MCF 10A (cell line): ENCODE data around the gene STK11IP. TPM values are rescaled to one million over a fixed set of nuclear protein-coding genes. Genes with fewer than 3 reads are reported as not detected.

ENCODE experiments used
- BruUV-seq: library from RNA; stranded (reverse); fragments of 400-500 nt; replicated peaks from 2 replicates; lab custom pipeline; 2021; lab: Mats Ljungman, UMichigan
- CTCF ChIA-PET: fragments of 300-600 bp; sonication (Branson Sonifier 250); formaldehyde crosslinking; extraction: SDS; loops from one replicate; lab custom pipeline; 2021; ENCODE audit warnings: antibody characterized with exemption, inconsistent platforms; lab: Yijun Ruan, JAX
- POLR2A ChIA-PET: fragments of 300-600, 350-650 bp; sonication (Branson Sonifier 250); formaldehyde crosslinking; extraction: SDS; loops from one replicate; lab custom pipeline; 2020; ENCODE audit warnings: antibody characterized with exemption, inconsistent platforms; lab: Yijun Ruan, JAX
- DNase-seq: peaks from one replicate; pipeline ENCODE4 v3.0.0-alpha.2; 2018; ENCODE audit not compliant: unreplicated experiment
- H3K27ac Mint-ChIP-seq: one replicate; pipeline ENCODE4 v1.8.0; 2022; ENCODE audit warnings: mild to moderate bottlenecking, low read depth, mixed read lengths; ENCODE audit not compliant: unreplicated experiment
- H3K27me3 Mint-ChIP-seq: one replicate; pipeline ENCODE4 v1.8.0; 2022; ENCODE audit warnings: mixed read lengths; ENCODE audit not compliant: insufficient read depth, unreplicated experiment
- H3K36me3 Mint-ChIP-seq: one replicate; pipeline ENCODE4 v1.8.0; 2022; ENCODE audit warnings: mild to moderate bottlenecking, moderate library complexity, mixed read lengths; ENCODE audit not compliant: insufficient read depth, unreplicated experiment
- H3K4me1 Mint-ChIP-seq: one replicate; pipeline ENCODE4 v1.8.0; 2022; ENCODE audit warnings: mixed read lengths; ENCODE audit not compliant: insufficient read depth, unreplicated experiment
- H3K4me3 Mint-ChIP-seq: one replicate; pipeline ENCODE4 v1.8.0; 2022; ENCODE audit warnings: mild to moderate bottlenecking, moderate library complexity, mixed read lengths; ENCODE audit not compliant: unreplicated experiment
- H3K9me3 Mint-ChIP-seq: one replicate; pipeline ENCODE4 v1.8.0; 2022; ENCODE audit warnings: mixed read lengths; ENCODE audit not compliant: unreplicated experiment
- CTCF ChIP-seq: fragments of 200-600 bp; IDR thresholded peaks from one replicate; pipeline ENCODE4 v1.8.0; 2022; ENCODE audit warnings: antibody characterized with exemption, mild to moderate bottlenecking; ENCODE audit not compliant: unreplicated experiment
- intact Hi-C: fragments of 100-400 bp; cut with micrococcal nuclease; formaldehyde crosslinking; loops from 2 replicates; pipeline ENCODE4 v1.14.1; 2022
- total RNA-seq: library from RNA; stranded (reverse); gene quantifications from 2 replicates; pipeline ENCODE4 v1.2.3, GENCODE V29; 2022

STK11IP gene
- total RNA-seq, 1 experiment from 2014 or later, result 26.5 TPM

GRCh38 chr2:219631904-219632759 lies 34.5 kb downstream of the STK11IP start:
- no peak overlapping the region for H3K27ac Mint-ChIP-seq
- no peaks in the 10 kb centered on the region for H3K9me3 Mint-ChIP-seq
- no peak for TF ChIP-seq CTCF
- intact Hi-C loops, result no loop called here
- H3K4me3 Mint-ChIP-seq, result no peak overlapping the region
- no TSS peak for BruUV-seq
- H3K4me1 Mint-ChIP-seq, result no peaks in the 10 kb centered on the region
- POLR2A ChIA-PET, result interaction anchor here (0.6 to 1.3 kb wide), 2 partner anchors 52 to 102 kb away, joined by 3 read pairs; no protein-coding TSS in a partner anchor
- H3K27me3 Mint-ChIP-seq, result no peaks in the 10 kb centered on the region
- CTCF ChIA-PET, result interaction anchor here (0.8 to 2.9 kb wide), 3 partner anchors 10 to 58 kb away, joined by 3 to 17 read pairs (median 6); no protein-coding TSS in a partner anchor
- DNase-seq, result no peak
- H3K36me3 Mint-ChIP-seq, result peaks cover 5% of the 10 kb centered on the region

GRCh38 chr2:219632760-219633105 lies 35.1 kb downstream of the STK11IP start:
- Mint-ChIP-seq H3K27ac (no peak overlapping the region), H3K4me3 (no peak overlapping the region), H3K4me1 (no peaks in the 10 kb centered on the region), H3K9me3 (no peaks in the 10 kb centered on the region), H3K27me3 (no peaks in the 10 kb centered on the region), H3K36me3 (peaks cover 5% of the 10 kb centered on the region)
- intact Hi-C loops, result no loop called here
- POLR2A ChIA-PET, result interaction anchor here (1.3 kb wide), 1 partner anchor 103 kb away, joined by 3 read pairs; no protein-coding TSS in a partner anchor
- DNase-seq, result no peak
- no TSS peak for BruUV-seq
- CTCF ChIA-PET, result interaction anchor here (0.6 to 2.9 kb wide), 5 partner anchors 9 to 115 kb away, joined by 3 to 17 read pairs (median 3); no protein-coding TSS in a partner anchor
- TF ChIP-seq CTCF, result no peak

- no peaks in the 10 kb centered on the region for H3K27me3 Mint-ChIP-seq
- no peak for TF ChIP-seq CTCF
- ChIA-PET POLR2A (interaction anchor here (1.3 kb wide), 1 partner anchor 104 kb away, joined by 3 read pairs; no protein-coding TSS in a partner anchor), CTCF (interaction anchor here (0.6 to 2.9 kb wide), 4 partner anchors 8 to 116 kb away, joined by 3 to 17 read pairs (median 4); no protein-coding TSS in a partner anchor)
- no peak for DNase-seq
- H3K9me3 Mint-ChIP-seq, result no peaks in the 10 kb centered on the region
- H3K27ac Mint-ChIP-seq, result no peak overlapping the region
- no peaks in the 10 kb centered on the region for H3K4me1 Mint-ChIP-seq
- no TSS peak for BruUV-seq
- intact Hi-C loops, result no loop called here
- H3K36me3 Mint-ChIP-seq, result peaks cover 5% of the 10 kb centered on the region
- H3K4me3 Mint-ChIP-seq, result no peak overlapping the region
Measured at GRCh38 chr2:219633276-219634065, 35.8 kb downstream of the STK11IP start.
